HepG2 (cell line): ENCODE measurements around the gene NFATC3. TPM values are rescaled to one million over a fixed set of nuclear protein-coding genes. Genes with fewer than 3 reads are reported as not detected.
A peak's percentile ranks its signal among the peaks of the same experiment; 100 is the strongest.

Experiments used
- AGO1 ChIP-seq: fragments of 200-400 bp; formaldehyde crosslinking; IDR thresholded peaks from 2 replicates; pipeline ENCODE4 v1.6.1; 2017; ENCODE audit warnings: mild to moderate bottlenecking, low read depth, low read length, moderate library complexity; ENCODE audit not compliant: poor library complexity, severe bottlenecking
- GATAD2A ChIP-seq: IDR thresholded peaks from 2 replicates; pipeline ENCODE4 v1.6.1; 2016
- HNF4G ChIP-seq, 2 experiments: sonication (generic) in 1 of 2; formaldehyde crosslinking in 1 of 2; IDR thresholded peaks; 2 replicates each; pipeline versions ENCODE4 v1.4.0 to v1.6.1; 2011 to 2020; ENCODE audit warnings: borderline replicate concordance in 2 of 2, low read depth in 2 of 2, mild to moderate bottlenecking in 2 of 2, low read length in 1 of 2, missing genetic modification reagents in 1 of 2, moderate library complexity in 1 of 2
- RAD21 ChIP-seq: fragments of 450-650 bp; formaldehyde crosslinking; IDR thresholded peaks from 2 replicates; pipeline ENCODE4 v1.5.0; 2020; ENCODE audit warnings: mild to moderate bottlenecking
- RAD51 ChIP-seq: fragments of 450-650 bp; IDR thresholded peaks from 2 replicates; pipeline ENCODE4 v1.6.1; 2016; ENCODE audit warnings: borderline replicate concordance
- SCMH1 ChIP-seq: sonication (generic); formaldehyde crosslinking; IDR thresholded peaks from 2 replicates; pipeline ENCODE4 v1.9.0; 2021; ENCODE audit warnings: missing genetic modification reagents, mild to moderate bottlenecking, borderline replicate concordance
- SOX6 ChIP-seq, 2 experiments: fragments of 450-650 bp in 1 of 2; sonication (generic) in 1 of 2; formaldehyde crosslinking in 1 of 2; IDR thresholded peaks; 2 replicates each; pipeline versions ENCODE4 v1.4.0 to v1.6.1; 2017 to 2020; ENCODE audit warnings: antibody characterized with exemption in 1 of 2, mild to moderate bottlenecking in 1 of 2, missing genetic modification reagents in 1 of 2
- ZBTB7B ChIP-seq: sonication (generic); formaldehyde crosslinking; IDR thresholded peaks from 2 replicates; pipeline ENCODE4 v1.4.0; 2020; ENCODE audit warnings: missing genetic modification reagents
- ZNF17 ChIP-seq: sonication (generic); formaldehyde crosslinking; IDR thresholded peaks from 2 replicates; pipeline ENCODE4 v1.5.0; 2020; ENCODE audit warnings: mild to moderate bottlenecking, missing genetic modification reagents
- ZNF317 ChIP-seq: sonication (generic); formaldehyde crosslinking; IDR thresholded peaks from 2 replicates; pipeline ENCODE4 v1.5.0; 2020; ENCODE audit warnings: mild to moderate bottlenecking, missing genetic modification reagents
- ZNF430 ChIP-seq: sonication (generic); formaldehyde crosslinking; IDR thresholded peaks from 2 replicates; pipeline ENCODE4 v1.9.0; 2021; ENCODE audit warnings: mild to moderate bottlenecking, missing genetic modification reagents
- ZNF510 ChIP-seq: sonication (generic); formaldehyde crosslinking; IDR thresholded peaks from 2 replicates; pipeline ENCODE4 v1.4.0; 2020; ENCODE audit warnings: low read depth, mild to moderate bottlenecking, missing genetic modification reagents
- ZNF746 ChIP-seq: sonication (generic); formaldehyde crosslinking; IDR thresholded peaks from 2 replicates; pipeline ENCODE4 v1.8.0; 2022; ENCODE audit warnings: mild to moderate bottlenecking, missing genetic modification reagents
- ZNF747 ChIP-seq: sonication (generic); formaldehyde crosslinking; IDR thresholded peaks from 2 replicates; pipeline ENCODE4 v1.8.1; 2023; ENCODE audit warnings: missing genetic modification reagents, mild to moderate bottlenecking, borderline replicate concordance
- polyA plus RNA-seq, 8 experiments: library from polyadenylated mRNA; depleted of rRNA in 3 of 8; stranded (reverse) in 7 of 8; unstranded in 1 of 8; fragments of >200 nt; fragmentation: Illumina TruSeq in 4 of 8; extraction: Trizol in 4 of 8; gene quantifications; 2 replicates each; pipeline versions ENCODE4 v1.2.1 to v1.2.3, GENCODE V29; 2011 to 2016; ENCODE audit warnings: low read depth in 4 of 8, missing spikeins in 1 of 8, mixed read lengths in 1 of 8; ENCODE audit not compliant: insufficient read depth in 1 of 8
- total RNA-seq, 5 experiments: library from RNA; depleted of rRNA; stranded (reverse); fragments of >200 nt; fragmentation: Illumina TruSeq; extraction: Trizol; gene quantifications; 2 replicates each; pipeline ENCODE4 v1.2.3, GENCODE V29; 2016; ENCODE audit warnings: low read depth in 1 of 5
- TF ChIP-seq, protein P1 (sequence below): sonication (generic); formaldehyde crosslinking; conservative IDR thresholded peaks from 2 replicates; pipeline ENCODE4 v1.8.0; 2022; ENCODE audit warnings: mild to moderate bottlenecking, moderate library complexity, missing genetic modification reagents
- TF ChIP-seq, protein P2 (sequence below): IDR thresholded peaks from 2 replicates; pipeline ENCODE4 v1.6.1; 2016; ENCODE audit warnings: low read depth, missing genetic modification reagents, missing compliant biosample characterization
- TF ChIP-seq, protein P3 (sequence below): sonication (generic); formaldehyde crosslinking; IDR thresholded peaks from 2 replicates; pipeline ENCODE4 v1.8.1; 2022; ENCODE audit warnings: mild to moderate bottlenecking, missing genetic modification reagents

The NFATC3 gene
- total and polyA plus RNA-seq, 2 of the 13 experiments (the other 11 are each of a cell fraction or from before 2014, with no cell fraction given): 52.6 to 62.7 TPM

DNA sequence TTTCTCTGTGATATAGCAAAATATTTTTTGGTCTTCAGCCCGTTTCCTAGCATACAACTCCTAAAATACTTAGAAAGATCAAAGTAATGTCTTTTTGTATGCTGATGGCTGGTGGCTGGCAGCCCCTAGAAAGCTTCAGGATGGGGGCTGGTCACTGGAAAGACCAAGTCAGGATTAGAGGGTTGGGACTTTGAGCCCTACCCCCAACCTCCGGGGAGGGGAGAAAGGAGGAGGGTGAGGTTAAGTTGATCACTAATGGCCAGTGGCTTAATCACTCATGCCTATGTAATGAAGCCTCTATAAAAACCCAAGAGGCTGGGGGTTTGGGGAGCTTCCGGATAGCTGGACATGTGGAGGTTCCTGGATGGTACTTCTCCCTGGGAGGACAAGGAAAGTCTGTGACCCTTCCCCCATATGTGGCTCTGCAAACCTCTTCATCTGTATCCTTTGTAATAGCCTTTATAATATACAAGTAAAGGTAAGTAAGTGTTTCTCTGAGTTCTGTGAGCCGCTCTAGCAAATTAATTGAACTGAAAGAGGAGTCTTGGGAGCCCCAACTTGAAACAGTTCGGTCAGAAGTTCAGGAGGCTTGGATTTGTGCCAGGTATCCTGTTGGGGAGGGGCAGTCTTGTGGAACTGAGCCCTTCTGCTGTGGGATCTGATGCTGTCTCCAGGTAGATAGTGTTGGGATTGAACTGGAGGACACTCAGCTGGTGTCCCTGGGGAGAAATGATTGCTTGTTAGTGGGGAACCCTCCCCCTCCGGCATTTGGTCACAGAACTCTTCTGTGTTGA is 182.6 kb downstream of the NFATC3 start (continued):
- TF ChIP-seq ZBTB7B (CRISPR knock-in tag) (peak; percentile 47; the same call in 1 of the 2 replicates), RAD51 (no peak), ZNF430 (no peak), SCMH1 (CRISPR knock-in tag) (no peak), AGO1 (no peak), ZNF17 (no peak), RAD21 (no peak), HNF4G (IDR thresholded peaks at IDR 0.05; ENCODE audit: borderline replicate concordance, low read depth, low read length) (peak; percentile 61; the same call in 1 of the 2 replicates), HNF4G (CRISPR knock-in tag; IDR thresholded peaks at IDR 0.05; ENCODE audit: borderline replicate concordance, low read depth) (no peak), ZNF510 (no peak), ZNF746 (no peak), ZNF747 (CRISPR knock-in tag) (0 out of 2 replicates have a peak, but pooled peaks have one; percentile 33), GATAD2A (CRISPR knock-in tag) (peak; percentile 44), ZNF317 (CRISPR knock-in tag) (0 out of 2 replicates have a peak, but pooled peaks have one; percentile 20), SOX6 (IDR thresholded peaks at IDR 0.05) (no peak), SOX6 (CRISPR knock-in tag; IDR thresholded peaks at IDR 0.05) (peak; percentile 56)
- TF ChIP-seq, protein P1, sequence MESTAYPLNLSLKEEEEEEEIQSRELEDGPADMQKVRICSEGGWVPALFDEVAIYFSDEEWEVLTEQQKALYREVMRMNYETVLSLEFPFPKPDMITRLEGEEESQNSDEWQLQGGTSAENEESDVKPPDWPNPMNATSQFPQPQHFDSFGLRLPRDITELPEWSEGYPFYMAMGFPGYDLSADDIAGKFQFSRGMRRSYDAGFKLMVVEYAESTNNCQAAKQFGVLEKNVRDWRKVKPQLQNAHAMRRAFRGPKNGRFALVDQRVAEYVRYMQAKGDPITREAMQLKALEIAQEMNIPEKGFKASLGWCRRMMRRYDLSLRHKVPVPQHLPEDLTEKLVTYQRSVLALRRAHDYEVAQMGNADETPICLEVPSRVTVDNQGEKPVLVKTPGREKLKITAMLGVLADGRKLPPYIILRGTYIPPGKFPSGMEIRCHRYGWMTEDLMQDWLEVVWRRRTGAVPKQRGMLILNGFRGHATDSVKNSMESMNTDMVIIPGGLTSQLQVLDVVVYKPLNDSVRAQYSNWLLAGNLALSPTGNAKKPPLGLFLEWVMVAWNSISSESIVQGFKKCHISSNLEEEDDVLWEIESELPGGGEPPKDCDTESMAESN (CRISPR knock-in tag): no peak
- TF ChIP-seq, protein P2, sequence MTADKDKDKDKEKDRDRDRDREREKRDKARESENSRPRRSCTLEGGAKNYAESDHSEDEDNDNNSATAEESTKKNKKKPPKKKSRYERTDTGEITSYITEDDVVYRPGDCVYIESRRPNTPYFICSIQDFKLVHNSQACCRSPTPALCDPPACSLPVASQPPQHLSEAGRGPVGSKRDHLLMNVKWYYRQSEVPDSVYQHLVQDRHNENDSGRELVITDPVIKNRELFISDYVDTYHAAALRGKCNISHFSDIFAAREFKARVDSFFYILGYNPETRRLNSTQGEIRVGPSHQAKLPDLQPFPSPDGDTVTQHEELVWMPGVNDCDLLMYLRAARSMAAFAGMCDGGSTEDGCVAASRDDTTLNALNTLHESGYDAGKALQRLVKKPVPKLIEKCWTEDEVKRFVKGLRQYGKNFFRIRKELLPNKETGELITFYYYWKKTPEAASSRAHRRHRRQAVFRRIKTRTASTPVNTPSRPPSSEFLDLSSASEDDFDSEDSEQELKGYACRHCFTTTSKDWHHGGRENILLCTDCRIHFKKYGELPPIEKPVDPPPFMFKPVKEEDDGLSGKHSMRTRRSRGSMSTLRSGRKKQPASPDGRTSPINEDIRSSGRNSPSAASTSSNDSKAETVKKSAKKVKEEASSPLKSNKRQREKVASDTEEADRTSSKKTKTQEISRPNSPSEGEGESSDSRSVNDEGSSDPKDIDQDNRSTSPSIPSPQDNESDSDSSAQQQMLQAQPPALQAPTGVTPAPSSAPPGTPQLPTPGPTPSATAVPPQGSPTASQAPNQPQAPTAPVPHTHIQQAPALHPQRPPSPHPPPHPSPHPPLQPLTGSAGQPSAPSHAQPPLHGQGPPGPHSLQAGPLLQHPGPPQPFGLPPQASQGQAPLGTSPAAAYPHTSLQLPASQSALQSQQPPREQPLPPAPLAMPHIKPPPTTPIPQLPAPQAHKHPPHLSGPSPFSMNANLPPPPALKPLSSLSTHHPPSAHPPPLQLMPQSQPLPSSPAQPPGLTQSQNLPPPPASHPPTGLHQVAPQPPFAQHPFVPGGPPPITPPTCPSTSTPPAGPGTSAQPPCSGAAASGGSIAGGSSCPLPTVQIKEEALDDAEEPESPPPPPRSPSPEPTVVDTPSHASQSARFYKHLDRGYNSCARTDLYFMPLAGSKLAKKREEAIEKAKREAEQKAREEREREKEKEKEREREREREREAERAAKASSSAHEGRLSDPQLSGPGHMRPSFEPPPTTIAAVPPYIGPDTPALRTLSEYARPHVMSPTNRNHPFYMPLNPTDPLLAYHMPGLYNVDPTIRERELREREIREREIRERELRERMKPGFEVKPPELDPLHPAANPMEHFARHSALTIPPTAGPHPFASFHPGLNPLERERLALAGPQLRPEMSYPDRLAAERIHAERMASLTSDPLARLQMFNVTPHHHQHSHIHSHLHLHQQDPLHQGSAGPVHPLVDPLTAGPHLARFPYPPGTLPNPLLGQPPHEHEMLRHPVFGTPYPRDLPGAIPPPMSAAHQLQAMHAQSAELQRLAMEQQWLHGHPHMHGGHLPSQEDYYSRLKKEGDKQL (CRISPR knock-in tag): no peak
- TF ChIP-seq, protein P3, sequence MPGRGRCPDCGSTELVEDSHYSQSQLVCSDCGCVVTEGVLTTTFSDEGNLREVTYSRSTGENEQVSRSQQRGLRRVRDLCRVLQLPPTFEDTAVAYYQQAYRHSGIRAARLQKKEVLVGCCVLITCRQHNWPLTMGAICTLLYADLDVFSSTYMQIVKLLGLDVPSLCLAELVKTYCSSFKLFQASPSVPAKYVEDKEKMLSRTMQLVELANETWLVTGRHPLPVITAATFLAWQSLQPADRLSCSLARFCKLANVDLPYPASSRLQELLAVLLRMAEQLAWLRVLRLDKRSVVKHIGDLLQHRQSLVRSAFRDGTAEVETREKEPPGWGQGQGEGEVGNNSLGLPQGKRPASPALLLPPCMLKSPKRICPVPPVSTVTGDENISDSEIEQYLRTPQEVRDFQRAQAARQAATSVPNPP (CRISPR knock-in tag): no peak
